ENCODE results near the gene REEP1.
"Not testable (repeated sequence)": the region's sequence is repeated elsewhere in the genome, so short reads cannot be mapped to it uniquely, and the experiment has no call there.

Gene REEP1

GRCh38 chr2:86241611-86242010 is 95.8 kb downstream of the REEP1 start:
- DNase-seq: no peak

- no peak for DNase-seq
Observed at GRCh38 chr2:86240251-86240650, 97.2 kb downstream of the REEP1 start.

- DNase-seq: no peak
Observed at GRCh38 chr2:86239745-86240144, 97.7 kb downstream of the REEP1 start.

DNA sequence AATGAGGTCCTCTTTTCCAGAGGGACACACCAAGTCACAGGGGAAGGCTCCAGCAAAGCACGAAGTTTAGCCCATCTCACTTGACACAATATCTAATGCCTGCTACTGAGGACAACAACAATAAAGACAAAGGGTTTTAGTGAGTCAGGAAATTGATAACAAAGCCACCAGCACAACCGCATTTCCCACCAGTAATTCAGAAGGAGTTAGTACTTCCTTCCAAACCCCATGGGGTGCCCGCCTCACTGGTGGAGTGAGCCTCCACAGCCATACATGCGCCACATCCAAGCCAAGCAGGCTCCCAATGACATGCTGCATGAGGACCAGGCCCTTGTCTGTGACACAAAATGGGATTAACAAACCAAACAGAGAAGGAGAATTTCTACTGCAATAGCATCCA is 98.1 kb downstream of the REEP1 start:
- no peak for DNase-seq

DNA sequence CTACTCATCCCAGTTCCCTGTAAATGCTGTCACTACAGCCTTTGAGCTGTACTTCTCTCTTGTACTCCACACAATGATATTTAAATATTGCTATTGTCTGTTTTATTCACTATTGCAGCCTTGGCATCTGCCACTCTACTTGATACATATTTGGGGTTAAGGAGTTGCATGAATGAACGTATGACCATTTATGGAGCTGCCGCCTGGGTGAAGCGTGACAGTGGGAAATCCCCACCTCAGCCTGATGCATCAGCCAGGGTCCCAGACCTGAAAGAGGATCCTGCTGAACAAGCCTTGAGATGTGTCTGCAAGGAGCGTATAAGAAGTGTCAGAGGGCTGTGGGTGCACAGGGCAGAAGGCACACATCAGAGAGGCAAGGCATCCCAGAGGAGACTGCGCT is 99.1 kb downstream of the REEP1 start:
- DNase-seq: peak; percentile 62

DNA sequence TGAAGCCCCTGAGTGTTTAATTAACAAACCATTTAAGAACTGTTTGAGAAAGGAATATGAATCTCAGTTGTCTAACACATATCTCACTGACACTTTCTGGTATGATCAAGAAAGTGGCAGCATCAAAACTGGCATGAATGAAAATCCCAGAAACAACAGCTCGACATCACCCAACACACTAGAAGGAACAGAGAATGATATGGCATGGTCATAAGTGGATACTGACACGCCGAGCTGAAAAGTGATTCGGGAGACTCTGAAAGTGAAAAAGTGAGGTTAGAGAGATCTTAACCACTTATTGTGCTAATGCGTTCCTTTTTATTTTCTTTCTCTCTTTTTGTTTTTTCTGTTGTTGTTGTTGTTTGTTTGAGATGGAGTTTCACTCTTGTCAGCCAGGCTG is 100.3 kb downstream of the REEP1 start:
- DNase-seq: no peak

- no peak for DNase-seq
Observed at GRCh38 chr2:86235196-86235980, 102.0 kb downstream of the REEP1 start.

DNA sequence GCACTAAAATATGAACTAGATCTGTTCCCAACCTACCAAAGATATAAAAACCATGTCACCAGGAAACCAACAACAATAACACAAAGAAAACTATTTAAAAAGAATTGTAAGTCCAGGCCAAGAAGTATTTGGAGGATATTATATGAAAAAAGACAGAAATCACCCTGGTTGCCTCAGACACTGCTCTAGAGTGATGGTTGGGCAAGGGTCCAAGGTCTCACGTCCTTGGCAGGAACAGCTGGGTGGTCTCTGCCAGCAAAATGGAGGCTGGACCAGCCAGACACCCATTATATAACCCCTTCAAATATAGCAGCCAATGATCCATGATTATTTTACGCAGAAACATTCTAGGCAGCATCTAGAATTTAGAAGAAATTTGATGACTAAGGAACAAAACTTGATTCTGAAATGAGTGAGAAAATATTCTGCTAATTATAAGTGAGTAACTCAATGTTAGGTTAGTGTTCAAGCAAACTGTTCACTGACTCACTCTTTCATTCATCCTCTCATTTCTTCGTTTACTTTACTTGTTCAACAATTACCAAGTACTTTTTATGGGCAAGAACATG is 102.8 kb downstream of the REEP1 start:
- no peak for DNase-seq

DNA sequence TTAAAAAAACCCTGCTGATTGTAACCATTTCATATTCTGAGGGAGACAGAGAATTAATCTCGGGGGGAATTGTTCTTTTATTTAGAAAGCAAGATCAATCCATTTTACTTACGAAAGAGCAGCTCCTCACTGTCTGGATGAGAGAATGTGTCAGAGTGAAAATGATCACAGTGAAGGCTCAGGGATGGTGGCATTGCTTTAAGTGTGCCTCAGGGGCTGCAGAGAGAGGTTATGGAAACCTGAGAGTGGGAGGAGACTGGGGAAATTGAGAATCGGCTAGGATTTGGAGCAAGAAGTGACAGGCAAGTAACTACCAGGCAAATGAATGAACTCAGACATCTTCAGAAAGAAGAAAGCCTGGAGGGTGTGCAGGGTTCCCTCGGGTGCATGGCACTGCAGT is 104.0 kb downstream of the REEP1 start:
- DNase-seq: no peak

DNA sequence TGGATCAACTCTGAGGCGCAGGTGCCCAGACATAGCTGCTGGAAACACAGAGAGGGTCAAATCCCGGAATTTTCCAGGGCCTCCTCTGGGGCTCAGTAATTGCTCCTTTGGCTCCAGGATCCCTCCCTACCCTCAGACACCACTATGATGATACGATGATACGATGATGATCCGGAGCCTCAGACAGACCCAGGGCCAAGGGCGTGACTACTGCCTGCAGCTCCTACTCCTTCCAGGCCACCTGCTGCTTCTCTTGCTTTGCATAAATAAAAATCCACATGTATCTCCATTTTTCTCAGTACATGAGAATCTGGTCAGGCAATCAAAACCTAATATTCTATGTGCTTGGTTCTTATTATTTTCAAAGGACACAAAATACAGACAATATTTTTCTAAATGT is 104.5 kb downstream of the REEP1 start:
- DNase-seq: no peak

DNA sequence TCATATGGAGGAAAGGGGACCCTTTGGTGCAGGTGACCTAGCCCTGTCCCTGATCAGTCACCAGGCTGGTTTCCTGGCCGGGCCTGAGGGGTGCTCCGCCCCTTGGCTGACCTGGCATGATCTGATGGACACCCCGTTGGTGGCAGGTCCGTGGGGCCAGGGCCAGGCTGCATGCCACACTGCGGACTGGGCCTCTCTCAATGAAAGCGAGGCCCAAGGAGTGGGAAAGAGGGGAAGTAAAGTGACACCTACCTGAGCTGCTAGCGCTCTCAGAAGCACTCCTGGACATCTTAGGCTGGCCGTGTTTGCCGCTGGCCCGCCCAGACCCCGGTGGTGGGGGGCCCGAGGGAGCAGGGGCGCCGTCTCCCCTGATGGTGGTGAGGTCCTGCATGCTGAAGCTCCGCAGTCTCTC is 105.0 kb downstream of the REEP1 start:
- DNase-seq: no peak

GRCh38 chr2:86231680-86232372 is 105.6 kb downstream of the REEP1 start:
- no peak for DNase-seq

GRCh38 chr2:86230961-86231360 is 106.5 kb downstream of the REEP1 start:
- DNase-seq: no peak

GRCh38 chr2:86229221-86229620 is 108.2 kb downstream of the REEP1 start:
- no peak for DNase-seq

DNA sequence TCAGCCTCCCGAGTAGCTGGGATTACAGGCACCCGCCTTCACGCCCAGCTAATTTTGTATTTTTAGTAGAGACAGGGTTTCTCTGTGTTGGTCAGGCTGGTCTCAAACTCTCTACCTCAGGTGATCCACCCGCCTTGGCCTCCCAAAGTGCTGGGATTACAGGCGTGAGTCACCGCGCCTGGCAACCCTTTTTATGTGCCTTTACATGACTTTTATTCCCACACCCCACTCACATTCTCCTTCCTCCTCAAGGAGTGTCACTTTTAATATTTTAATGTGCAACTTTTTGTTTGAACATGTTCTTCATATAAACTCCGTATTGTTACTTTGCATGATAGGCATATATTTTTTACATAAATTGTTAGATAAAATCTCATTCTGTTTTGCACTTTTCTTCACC is 108.9 kb downstream of the REEP1 start:
- not testable (repeated sequence) for DNase-seq

DNA sequence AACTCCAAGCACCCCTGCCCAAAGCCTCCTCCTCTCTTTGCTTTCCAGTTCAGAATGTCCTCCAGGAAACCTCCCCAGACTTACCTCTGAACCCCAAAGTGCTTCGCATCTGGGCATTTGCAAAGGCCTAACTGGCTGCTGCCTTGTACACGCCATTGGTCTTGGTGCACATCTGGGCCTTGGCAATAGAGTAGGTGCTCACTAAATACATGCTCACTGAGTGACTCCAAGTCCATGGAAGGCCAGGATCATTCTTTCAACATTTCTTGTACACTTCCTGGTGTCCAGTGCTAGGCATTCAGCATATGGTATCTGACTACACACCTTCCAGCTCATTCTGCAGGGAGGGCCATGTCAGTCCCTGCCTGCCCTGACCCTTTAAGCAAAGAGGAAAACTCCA is 109.7 kb downstream of the REEP1 start:
- no peak for DNase-seq

DNA sequence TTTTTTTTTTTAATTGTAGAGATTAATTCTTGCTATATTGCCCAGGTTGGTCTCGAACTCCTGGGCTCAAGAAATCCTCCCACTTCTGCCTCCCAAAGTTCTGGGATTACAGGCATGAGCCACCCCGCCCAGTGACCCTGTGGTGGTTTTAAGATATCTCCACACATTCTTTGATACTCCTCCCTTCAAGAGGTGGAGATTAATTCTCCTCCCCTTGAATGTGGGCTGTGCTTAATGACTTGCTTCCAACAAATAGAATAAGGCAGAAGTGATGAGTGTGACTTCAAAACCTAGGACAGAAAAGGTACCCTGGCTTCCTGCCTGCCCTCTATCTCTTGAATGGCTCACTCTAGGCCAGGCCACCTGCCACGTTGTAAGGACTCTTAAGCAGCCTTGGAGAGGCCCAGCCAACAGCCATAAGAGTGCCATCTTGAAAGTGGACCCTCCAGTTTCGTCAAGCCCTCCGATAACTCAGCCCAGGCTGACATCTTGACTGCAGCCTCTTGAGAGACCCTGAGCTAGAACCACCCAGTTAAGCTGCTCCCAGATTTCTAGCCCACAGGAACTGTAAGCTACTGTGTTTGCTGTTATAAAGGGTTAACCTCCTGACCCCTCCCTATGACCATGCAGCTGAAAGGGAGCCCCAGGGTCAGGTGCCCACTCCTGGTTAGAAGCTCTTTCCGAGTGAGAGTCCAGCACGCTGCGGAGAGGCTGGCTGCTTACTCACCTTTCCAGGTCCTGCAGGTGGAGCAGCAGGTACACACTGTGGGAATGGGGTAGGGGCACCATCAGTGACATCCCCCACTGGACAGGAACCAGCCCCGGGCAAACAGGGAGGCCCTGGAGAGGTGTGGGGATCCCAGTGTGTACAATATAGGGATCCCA is 110.5 kb downstream of the REEP1 start:
- DNase-seq: no peak

- no peak for DNase-seq
Observed at GRCh38 chr2:86226070-86226469, 111.4 kb downstream of the REEP1 start.

DNA sequence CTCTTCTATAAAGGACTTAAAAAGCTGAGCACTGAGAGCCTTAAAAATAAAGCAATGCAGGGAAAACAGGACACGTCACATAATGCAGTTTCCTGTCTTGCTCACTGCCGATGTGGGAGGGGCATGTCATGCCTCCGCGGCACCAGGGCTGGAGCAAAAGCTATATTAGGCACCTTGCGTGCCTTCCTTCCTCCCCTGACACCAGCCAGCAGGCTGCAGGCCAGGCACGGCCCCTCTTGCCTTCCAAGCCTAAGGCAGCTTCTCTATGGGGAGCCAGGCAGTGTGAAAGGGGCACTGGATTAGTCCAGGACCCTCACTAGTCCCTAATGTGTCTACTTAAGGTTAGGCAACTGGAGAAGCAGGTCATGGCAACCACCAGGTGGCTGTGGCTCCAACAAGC is 111.8 kb downstream of the REEP1 start:
- DNase-seq: peak; percentile 65

- DNase-seq: no peak
Observed at GRCh38 chr2:86224645-86225355, 112.6 kb downstream of the REEP1 start.

DNA sequence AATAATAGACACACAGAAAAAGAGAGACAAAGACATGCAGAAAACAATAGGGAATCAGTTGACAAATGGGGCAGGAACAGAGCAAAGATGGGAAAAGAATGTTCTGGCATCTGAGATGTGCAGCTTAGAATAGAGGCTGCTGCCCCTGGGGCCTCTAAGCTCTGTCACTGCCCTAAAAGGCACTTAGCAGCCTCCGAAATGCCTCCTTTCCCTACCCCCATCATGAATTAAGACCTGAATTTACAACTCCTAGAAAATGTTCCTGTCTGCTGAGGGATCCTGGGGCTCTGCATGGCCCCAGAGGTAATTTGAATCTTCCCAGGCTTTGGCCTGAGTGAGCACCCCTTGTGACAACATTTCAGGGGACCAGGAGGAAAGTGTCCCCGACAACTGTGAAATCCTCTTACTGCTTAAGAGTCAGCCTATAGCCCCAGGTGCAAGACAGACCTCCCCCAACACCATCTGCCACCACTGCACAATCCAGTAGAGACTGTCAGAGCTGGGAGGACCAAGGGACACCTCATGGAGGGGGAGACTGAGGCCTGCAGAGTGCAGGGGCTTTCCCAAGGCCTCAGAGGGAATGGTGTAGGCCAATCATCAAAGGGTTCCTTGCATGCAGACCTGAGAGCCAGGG is 113.4 kb downstream of the REEP1 start:
- no peak for DNase-seq

All from stimulated activated CD4-positive, alpha-beta T cell treated with anti-CD3 and anti-CD28 coated beads, Interleukin-1b, Interleukin-23, amount 100 ng/mL, for 48 hours (primary cell).